HG03565 (cell line): ENCODE results near the gene RRBP1.

Experiments
- ATAC-seq: cut with Tn5 transposase; IDR thresholded peaks from one replicate; pipeline ENCODE4 v1.9.1; 2021; ENCODE audit warnings: mild to moderate bottlenecking, moderate library complexity; ENCODE audit not compliant: unreplicated experiment

RRBP1 gene

GRCh38 chr20:17587148-17587547 lies 94.9 kb downstream of the RRBP1 start:
- ATAC-seq = no peak

DNA sequence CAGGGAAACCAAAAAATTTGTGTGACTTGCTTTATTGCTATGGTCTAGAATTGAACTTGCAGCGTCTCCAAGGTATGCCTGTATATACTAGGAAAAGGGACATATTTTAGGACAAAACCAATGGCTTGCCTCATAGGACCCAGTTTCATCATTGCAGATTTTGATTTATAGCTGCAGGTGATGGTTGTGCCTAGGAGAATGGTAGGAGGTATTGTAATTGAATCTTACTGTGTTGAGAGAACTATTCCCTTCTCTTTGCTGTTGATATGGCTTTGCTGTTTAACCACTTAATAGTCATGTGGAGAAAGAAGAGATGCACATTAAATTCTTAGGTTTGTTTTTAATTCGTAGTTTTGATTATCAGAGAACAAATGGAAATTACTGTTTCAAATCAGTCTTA lies 95.8 kb downstream of the RRBP1 start:
- ATAC-seq = no peak

DNA sequence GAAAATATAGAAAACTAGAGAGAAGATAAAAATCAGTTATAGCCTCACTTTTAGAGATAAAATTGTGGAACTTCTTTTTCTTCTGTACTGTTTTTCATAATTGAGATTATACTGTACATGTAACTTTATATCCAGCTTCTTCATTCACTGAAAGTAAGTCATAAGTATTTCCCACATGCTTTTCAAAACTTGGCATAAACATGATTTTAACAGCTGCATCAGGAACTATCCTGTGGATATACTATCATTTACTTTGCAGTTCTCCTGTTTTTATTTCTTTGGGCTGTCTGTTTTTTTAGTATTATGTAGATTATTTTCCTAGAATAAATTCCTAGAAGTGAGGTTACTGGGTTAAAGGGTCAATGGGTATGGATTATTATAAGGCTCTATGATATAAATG lies 97.4 kb downstream of the RRBP1 start:
- no peak for ATAC-seq

DNA sequence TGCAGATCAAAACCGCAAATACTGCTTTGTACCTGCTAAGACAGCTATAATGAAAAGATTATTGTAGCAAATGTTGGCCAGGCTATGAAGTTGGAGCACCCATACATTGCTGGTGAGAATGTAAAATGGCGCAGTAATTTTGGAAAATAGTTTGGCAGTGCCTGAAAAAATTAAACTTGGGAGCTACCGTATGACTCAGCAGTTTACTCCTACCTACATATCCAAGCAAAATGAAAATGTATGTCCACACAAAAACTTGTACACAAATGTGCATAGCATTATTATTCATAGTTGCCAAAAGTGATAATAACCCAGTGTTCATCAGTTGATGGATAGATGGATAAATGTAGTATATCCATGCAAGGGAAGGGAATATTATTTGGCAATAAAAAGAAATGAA lies 98.9 kb downstream of the RRBP1 start:
- ATAC-seq = no peak

GRCh38 chr20:17580895-17581294 lies 101.1 kb downstream of the RRBP1 start:
- no peak for ATAC-seq

- no peak for ATAC-seq
These were observed 102.5 kb downstream of the RRBP1 start for GRCh38 chr20:17579369-17580039.

GRCh38 chr20:17576215-17576614 lies 105.8 kb downstream of the RRBP1 start:
- no peak for ATAC-seq

DNA sequence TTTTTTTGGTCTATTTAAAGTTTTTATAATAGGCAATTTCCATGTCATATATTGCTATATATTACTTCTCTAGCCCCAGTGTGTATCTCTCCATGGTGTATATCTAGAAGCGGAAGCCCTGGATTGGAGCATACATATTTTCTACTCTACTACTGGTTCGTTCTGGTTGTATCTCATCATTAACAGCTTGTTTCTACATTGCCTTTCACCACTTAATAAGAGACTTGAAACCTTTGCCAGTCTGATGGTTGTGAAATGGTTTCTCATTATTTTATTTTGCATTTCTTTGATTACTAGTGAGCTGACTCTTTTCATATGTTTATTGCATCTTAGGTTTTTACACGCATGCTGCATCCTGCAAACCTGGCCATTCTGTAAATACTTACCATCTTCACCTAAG lies 108.6 kb downstream of the RRBP1 start:
- ATAC-seq = no peak

DNA sequence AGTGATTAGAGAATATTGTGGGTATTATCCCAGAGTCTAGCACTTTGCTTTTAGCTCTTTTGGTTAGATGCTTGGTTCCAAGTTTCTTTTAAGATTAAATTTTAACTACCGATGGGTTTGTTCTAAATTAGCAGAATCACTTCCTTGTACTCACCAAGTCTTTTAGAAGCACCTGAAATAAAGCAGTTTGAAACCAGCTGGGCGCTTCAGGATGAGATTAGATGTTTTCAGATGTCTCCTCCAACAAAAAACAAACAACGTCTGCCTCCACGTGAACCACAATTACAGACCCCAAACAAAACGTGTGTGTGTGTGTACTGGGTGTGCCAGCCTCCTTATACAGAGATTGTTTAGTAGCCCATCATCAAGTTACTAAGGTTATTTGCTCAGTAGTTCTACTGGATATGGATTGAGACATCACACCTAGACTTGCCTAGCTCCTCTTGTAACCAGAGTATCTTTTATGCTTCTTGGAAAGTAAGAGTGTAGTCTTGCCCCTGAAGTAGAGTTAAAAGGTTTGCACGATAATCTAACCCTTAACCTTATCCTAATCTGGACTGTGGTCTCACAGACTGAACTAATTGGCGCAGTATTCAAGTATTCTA lies 109.9 kb downstream of the RRBP1 start:
- ATAC-seq = no peak

DNA sequence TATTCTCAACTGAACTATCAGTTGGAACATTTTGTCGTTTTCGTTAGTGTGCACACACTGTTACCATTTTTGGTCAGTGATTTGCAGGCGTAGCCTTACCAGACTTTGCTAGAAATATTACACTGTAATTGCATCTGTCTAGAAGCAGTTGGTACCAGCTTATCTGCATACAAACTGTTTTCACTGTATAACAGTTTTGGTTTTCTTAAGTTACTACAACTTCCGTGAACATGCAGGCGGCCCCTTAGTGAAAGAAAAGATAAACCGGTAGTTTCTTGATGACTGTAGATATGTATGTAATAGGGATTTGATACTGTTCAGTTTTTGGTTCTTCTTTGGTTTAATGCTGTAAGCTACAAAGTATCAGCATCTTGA lies 110.9 kb downstream of the RRBP1 start:
- ATAC-seq = no peak

DNA sequence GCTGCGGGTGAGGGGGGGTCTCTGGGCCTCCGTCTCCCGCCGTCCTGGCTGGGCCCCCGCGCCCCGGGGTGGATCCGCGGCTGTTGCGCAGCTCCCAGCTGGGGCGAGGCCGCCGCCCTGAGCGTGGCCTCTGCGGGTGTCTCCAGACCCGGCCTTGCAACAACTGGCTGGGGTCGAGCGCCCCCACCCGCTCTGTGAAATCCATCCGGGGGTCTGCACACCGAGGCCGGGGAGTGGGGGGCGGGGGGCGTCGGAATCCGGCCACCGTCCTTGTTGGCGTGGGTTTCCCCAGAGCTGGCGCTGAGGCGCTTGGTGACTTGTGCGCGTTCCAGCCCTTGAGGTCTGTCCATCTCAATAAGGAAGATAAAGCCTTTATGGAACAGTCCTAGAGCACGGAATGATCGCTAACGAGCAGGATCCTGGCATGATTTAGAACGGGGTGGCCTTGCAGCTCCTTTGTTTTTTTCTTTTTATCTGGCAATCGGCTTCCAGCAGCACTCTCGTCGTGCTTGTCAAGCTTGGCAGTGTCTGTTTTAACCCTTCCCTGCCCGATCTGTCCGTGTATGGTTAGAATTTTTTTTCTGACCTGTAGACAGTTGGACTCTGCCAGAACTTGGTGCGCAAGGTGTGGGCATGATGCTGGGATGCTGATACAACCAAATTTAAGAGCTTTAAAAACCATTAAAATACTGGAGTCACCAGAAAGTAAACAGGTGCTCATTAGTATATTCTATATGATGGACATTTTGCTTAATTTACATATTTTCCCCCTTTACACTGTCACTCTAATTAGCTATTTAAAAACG lies 111.5 kb downstream of the RRBP1 start:
- no peak for ATAC-seq

- ATAC-seq = peak; percentile 87
These were observed 112.3 kb downstream of the RRBP1 start, which contains the start of gene DSTN for GRCh38 chr20:17569616-17570346. Gene DSTN (plus strand): TSS chr20:17570075. CDS start chr20:17570209, 134 bp downstream.

DNA sequence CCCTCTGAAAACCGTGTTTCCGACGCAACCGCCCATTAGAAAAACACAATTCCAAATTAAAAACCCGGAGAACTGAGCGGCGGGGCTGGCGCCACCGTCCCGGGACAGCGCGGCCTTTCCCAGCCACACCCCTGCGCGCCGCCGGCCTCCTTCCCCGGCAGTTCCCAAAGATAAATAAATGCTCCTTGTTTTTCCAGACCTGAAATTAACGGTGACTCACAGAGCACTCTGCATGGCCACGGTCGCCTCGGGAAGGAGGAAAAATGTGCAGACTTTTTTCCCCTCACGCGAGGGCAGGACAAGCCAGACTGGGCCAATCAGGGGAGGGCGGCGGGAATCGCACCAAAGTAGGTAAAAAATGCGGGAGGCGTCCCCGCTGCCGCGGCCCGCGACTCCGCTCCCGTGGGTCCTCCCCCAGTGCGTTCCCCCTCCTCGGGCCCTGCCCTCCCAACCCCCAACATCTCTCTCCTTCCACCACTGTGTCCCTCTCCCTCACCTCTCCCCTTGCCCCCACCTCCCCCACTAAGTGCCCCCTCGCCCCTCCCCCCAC lies 113.0 kb downstream of the RRBP1 start:
- ATAC-seq = no peak

- ATAC-seq = no peak
These were observed 113.8 kb downstream of the RRBP1 start for GRCh38 chr20:17568045-17568788.

DNA sequence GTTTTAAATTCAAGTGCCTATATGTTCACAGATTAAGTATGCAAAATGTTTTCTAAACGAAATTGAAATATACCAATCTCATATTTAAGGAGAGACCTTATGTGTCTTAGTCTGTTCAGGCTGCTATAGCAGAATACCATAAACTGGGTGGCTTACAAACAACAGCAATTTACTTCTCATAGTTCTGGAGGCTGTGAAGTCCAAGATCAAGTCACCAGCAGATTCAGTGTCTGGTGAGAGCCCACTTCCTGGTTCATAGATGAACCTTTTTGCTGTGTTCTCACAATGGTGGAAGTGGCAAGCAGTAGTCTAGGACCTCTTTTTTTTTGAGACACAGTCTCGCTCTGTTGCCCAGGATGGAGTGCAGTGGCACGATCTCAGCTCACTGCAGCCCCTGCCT lies 115.7 kb downstream of the RRBP1 start:
- ATAC-seq = no peak

- ATAC-seq = no peak
These were observed 116.7 kb downstream of the RRBP1 start for GRCh38 chr20:17565169-17565845.
